ENCODE data around the gene PTF1A.

The PTF1A gene

GRCh38 chr10:23189024-23189423 lies 3.1 kb upstream of the PTF1A start:
- DNase-seq = no peak

GRCh38 chr10:23190872-23191763 lies 994 bp upstream of the PTF1A start:
- DNase-seq = no peak

- DNase-seq = no peak
Measured at GRCh38 chr10:23192712-23193434, 761 bp downstream of the PTF1A start.

- no peak for DNase-seq
Measured at GRCh38 chr10:23193435-23194074, 1.4 kb downstream of the PTF1A start.

GRCh38 chr10:23194471-23194965 lies 2.4 kb downstream of the PTF1A start:
- no peak for DNase-seq

- DNase-seq = no peak
Measured at GRCh38 chr10:23194966-23195845, 3.1 kb downstream of the PTF1A start.

GRCh38 chr10:23195846-23196600 lies 3.9 kb downstream of the PTF1A start:
- no peak for DNase-seq

- no peak for DNase-seq
Measured at GRCh38 chr10:23196915-23197314, 4.8 kb downstream of the PTF1A start.

GRCh38 chr10:23197416-23197861 lies 5.3 kb downstream of the PTF1A start:
- DNase-seq = peak; percentile 32

- DNase-seq = no peak
Measured at GRCh38 chr10:23198610-23198939, 6.5 kb downstream of the PTF1A start.

- no peak for DNase-seq
Measured at GRCh38 chr10:23198940-23199767, 7.0 kb downstream of the PTF1A start.

- DNase-seq = no peak
Measured at GRCh38 chr10:23199768-23200511, 7.8 kb downstream of the PTF1A start.

GRCh38 chr10:23200586-23200985 lies 8.5 kb downstream of the PTF1A start:
- DNase-seq = no peak

GRCh38 chr10:23200997-23201652 lies 9.0 kb downstream of the PTF1A start:
- DNase-seq = no peak

- DNase-seq = no peak
Measured at GRCh38 chr10:23201837-23202236, 9.7 kb downstream of the PTF1A start.

- DNase-seq = no peak
Measured at GRCh38 chr10:23202779-23203178, 10.7 kb downstream of the PTF1A start.

- no peak for DNase-seq
Measured at GRCh38 chr10:23203369-23204325, 11.5 kb downstream of the PTF1A start.

- DNase-seq = no peak
Measured at GRCh38 chr10:23204773-23205172, 12.7 kb downstream of the PTF1A start.
